Sigmoid colon (tissue), 7 donors: ENCODE data around the gene ATOH8. TPM values are rescaled to one million over a fixed set of nuclear protein-coding genes. Genes with fewer than 3 reads are reported as not detected.

Source experiments
- DNase-seq: peaks from one replicate; pipeline ENCODE4 v3.0.0-alpha.2; 2019
- H3K27ac ChIP-seq, 4 donors: fragments of 200-600 bp; sonication (generic); one replicate each; pipeline ENCODE4 v1.5.1; 2016 to 2019; ENCODE audit warnings: mild to moderate bottlenecking in 1 of 4
- H3K27me3 ChIP-seq, 3 donors: fragments of 200-600 bp; sonication (generic); one replicate each; pipeline ENCODE4 v1.5.1; 2019; ENCODE audit warnings: mild to moderate bottlenecking in 1 of 3
- H3K36me3 ChIP-seq, 4 donors: fragments of 200-600 bp; sonication (generic); one replicate each; pipeline ENCODE4 v1.5.1; 2016 to 2019
- H3K4me1 ChIP-seq, 4 donors: fragments of 200-600 bp; sonication (generic); one replicate each; pipeline ENCODE4 v1.5.1; 2017 to 2019
- H3K4me3 ChIP-seq, 4 donors: fragments of 200-600 bp; sonication (generic); one replicate each; pipeline ENCODE4 v1.5.1; 2017 to 2019; ENCODE audit warnings: mild to moderate bottlenecking in 2 of 4, moderate library complexity in 1 of 4
- H3K9me3 ChIP-seq, 4 donors: fragments of 200-600 bp in 3 of 4; sonication (generic) in 3 of 4; one replicate each; pipeline versions ENCODE4 v1.5.1 to v1.6.1; 2013 to 2019
- CTCF ChIP-seq, 4 experiments: fragments of 450-650 bp in 3 of 4; fragments of 200-600 bp in 1 of 4; IDR thresholded peaks; one replicate each; pipeline ENCODE4 v1.5.1; 2016 to 2019; ENCODE audit warnings: antibody characterized with exemption in 4 of 4, mild to moderate bottlenecking in 3 of 4, moderate library complexity in 2 of 4
- EP300 ChIP-seq, 4 donors: sonication (generic); formaldehyde crosslinking; IDR thresholded peaks; one replicate each; pipeline ENCODE4 v1.6.1; 2017; ENCODE audit warnings: antibody characterized with exemption in 4 of 4
- POLR2A ChIP-seq, 2 donors: fragments of 450-650 bp; IDR thresholded peaks; one replicate each; pipeline ENCODE4 v1.6.1; 2016; ENCODE audit warnings: antibody characterized with exemption in 2 of 2, mild to moderate bottlenecking in 2 of 2, moderate library complexity in 2 of 2
- POLR2AphosphoS5 ChIP-seq, 4 donors: sonication (generic); formaldehyde crosslinking; IDR thresholded peaks; one replicate each; pipeline ENCODE4 v1.6.1; 2017; ENCODE audit warnings: antibody characterized with exemption in 4 of 4
- WGBS, 2 donors: extraction: QIAGEN DNeasy Blood & Tissue Kit; methylation state at CpG; one replicate each; pipeline ENCODE4 v1.1.7; 2013; 5-methylcytosine and 5-hydroxymethylcytosine counted together
- intact Hi-C: fragments of 100-400 bp; cut with DNase I; formaldehyde crosslinking; loops from one replicate; pipeline ENCODE4 v1.15.1; 2023
- polyA plus RNA-seq, 3 donors: library from polyadenylated mRNA; stranded (reverse); fragments of 200-250 nt; gene quantifications; one replicate each; pipeline ENCODE4 v1.2.3, GENCODE V29; 2013
- total RNA-seq, 4 donors: library from RNA; depleted of rRNA; stranded (reverse); fragments of >200 nt; gene quantifications; one replicate each; pipeline ENCODE4 v1.1.0, GENCODE V29; 2016
- donor health status: healthy with polysubstance abuse.
- donor health status: Bipolar disorder and iron deficiency.
- donor health status: healthy.

Gene ATOH8
- total and polyA plus RNA-seq, 7 donors: 1.6 to 20.6 (median 12.4) TPM

- Histone ChIP-seq H3K9me3 (no peaks in the 10 kb centered on the region), H3K4me1 (peaks cover 0 to 33% (median 18%) of the 10 kb centered on the region in 4 donors), H3K27me3 (no peaks in the 10 kb centered on the region), H3K27ac (no peak overlapping the region), H3K4me3 (no peak overlapping the region), H3K36me3 (no peaks in the 10 kb centered on the region)
- no peak for DNase-seq
- no peak for TF ChIP-seq POLR2AphosphoS5 (IDR thresholded peaks at IDR 0.05)
- no peak for TF ChIP-seq CTCF (IDR thresholded peaks at IDR 0.05)
- no peak for TF ChIP-seq EP300 (IDR thresholded peaks at IDR 0.05)
- TF ChIP-seq POLR2A (IDR thresholded peaks at IDR 0.05): no peak
- 89 to 94% methylated on average over 16 of the region's 16 CpGs for WGBS, 2 donors
- intact Hi-C loops: no loop called here
Measured at GRCh38 chr2:85778646-85779379, 25.0 kb downstream of the ATOH8 start.

GRCh38 chr2:85779641-85780315 lies 26.0 kb downstream of the ATOH8 start:
- intact Hi-C loops: no loop called here
- TF ChIP-seq POLR2AphosphoS5 (IDR thresholded peaks at IDR 0.05): no peak
- no peak for TF ChIP-seq EP300 (IDR thresholded peaks at IDR 0.05)
- TF ChIP-seq CTCF (IDR thresholded peaks at IDR 0.05): no peak
- no peak for TF ChIP-seq POLR2A (IDR thresholded peaks at IDR 0.05)
- H3K4me1 ChIP-seq: peaks cover 0 to 33% (median 14%) of the 10 kb centered on the region in 4 donors
- DNase-seq: no peak
- no peaks in the 10 kb centered on the region for H3K9me3 ChIP-seq
- no peak overlapping the region for H3K27ac ChIP-seq
- no peaks in the 10 kb centered on the region for H3K27me3 ChIP-seq
- H3K4me3 ChIP-seq: no peak overlapping the region
- no peaks in the 10 kb centered on the region for H3K36me3 ChIP-seq
- WGBS, 2 donors: 62 to 79% methylated on average over 12 of the region's 12 CpGs

GRCh38 chr2:85780316-85781012 lies 26.7 kb downstream of the ATOH8 start:
- peak; percentile 55 for DNase-seq
- no peaks in the 10 kb centered on the region for H3K36me3 ChIP-seq
- no peak overlapping the region for H3K27ac ChIP-seq
- H3K4me3 ChIP-seq: no peak overlapping the region
- H3K4me1 ChIP-seq: peaks cover 0 to 35% (median 15%) of the 10 kb centered on the region in 4 donors
- intact Hi-C loops: no loop called here
- 84 to 88% methylated on average over 14 of the region's 14 CpGs for WGBS, 2 donors
- no peak for TF ChIP-seq POLR2AphosphoS5 (IDR thresholded peaks at IDR 0.05)
- TF ChIP-seq EP300 (IDR thresholded peaks at IDR 0.05): no peak
- no peak for TF ChIP-seq POLR2A (IDR thresholded peaks at IDR 0.05)
- TF ChIP-seq CTCF (IDR thresholded peaks at IDR 0.05): no peak
- no peaks in the 10 kb centered on the region for H3K9me3 ChIP-seq
- no peaks in the 10 kb centered on the region for H3K27me3 ChIP-seq

- Histone ChIP-seq H3K27ac (no peak overlapping the region), H3K9me3 (no peaks in the 10 kb centered on the region), H3K27me3 (no peaks in the 10 kb centered on the region), H3K4me1 (peaks cover 0 to 38% (median 20%) of the 10 kb centered on the region in 4 donors), H3K36me3 (no peaks in the 10 kb centered on the region), H3K4me3 (no peak overlapping the region)
- no peak for TF ChIP-seq POLR2A (IDR thresholded peaks at IDR 0.05)
- no peak for TF ChIP-seq CTCF (IDR thresholded peaks at IDR 0.05)
- no peak for TF ChIP-seq EP300 (IDR thresholded peaks at IDR 0.05)
- DNase-seq: no peak
- WGBS, 2 donors: 90 to 92% methylated on average over 5 of the region's 5 CpGs
- intact Hi-C loops: no loop called here
Measured at GRCh38 chr2:85781013-85781332, 27.2 kb downstream of the ATOH8 start.
